ENCODE data around the gene VWF.

DNA sequence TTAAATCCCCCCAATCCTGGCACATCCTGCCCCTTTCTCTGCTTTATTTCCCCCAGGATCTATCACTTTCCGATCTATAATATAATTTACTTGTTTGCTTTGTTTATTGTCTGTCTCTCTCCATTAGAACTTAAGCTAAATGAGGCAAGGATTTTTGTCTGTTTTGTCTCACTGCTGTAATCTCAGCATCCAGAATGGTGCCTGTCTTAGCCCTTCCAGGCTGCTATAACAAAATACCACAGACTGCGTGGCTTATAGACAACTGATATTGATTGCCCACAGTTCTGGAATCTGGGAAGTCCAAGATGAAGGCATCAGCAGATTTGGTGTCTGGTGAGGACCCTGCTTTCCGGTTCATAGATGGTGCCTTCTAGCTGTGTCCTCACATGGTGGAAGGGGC lies 65.2 kb downstream of the VWF start:
- TF ChIP-seq YY1 (IDR thresholded peaks at IDR 0.05; ENCODE audit: insufficient read depth, insufficient read length), result no peak
- TF ChIP-seq SUZ12 (IDR thresholded peaks at IDR 0.05; ENCODE audit: extremely low read depth, insufficient read depth, insufficient read length), result no peak
- no peak for TF ChIP-seq ZNF274 (IDR thresholded peaks at IDR 0.05; ENCODE audit: low read depth, low read length)
